NCI-H748 (cell line): ENCODE data around the gene STOML3.
A peak's percentile ranks its signal among the peaks of the same experiment; 100 is the strongest.

Experiments
- DNase-seq: peaks from one replicate; lab custom pipeline; 2025; ENCODE audit not compliant: unreplicated experiment; lab: John Stamatoyannopoulos, UW

STOML3 gene

GRCh38 chr13:38993381-38993780 is 2.8 kb upstream of the STOML3 start:
- DNase-seq: no peak

- peak; percentile 69 for DNase-seq
Observed at GRCh38 chr13:38981096-38981495, 9.5 kb downstream of the STOML3 start.

- peak; percentile 77 for DNase-seq
Observed at GRCh38 chr13:38980750-38981078, 9.9 kb downstream of the STOML3 start.

GRCh38 chr13:38979891-38980749 is 10.5 kb downstream of the STOML3 start:
- DNase-seq: peak; percentile 88

- peak; percentile 21 for DNase-seq
Observed at GRCh38 chr13:38970380-38971051, 20.1 kb downstream of the STOML3 start.

GRCh38 chr13:38969187-38969586 is 21.4 kb downstream of the STOML3 start:
- no peak for DNase-seq

GRCh38 chr13:38967446-38967845 is 23.2 kb downstream of the STOML3 start:
- no peak for DNase-seq

GRCh38 chr13:38965281-38965680 is 25.4 kb downstream of the STOML3 start:
- no peak for DNase-seq

GRCh38 chr13:38960175-38960574 is 30.5 kb downstream of the STOML3 start:
- no peak for DNase-seq

GRCh38 chr13:38957794-38958592 is 32.6 kb downstream of the STOML3 start:
- no peak for DNase-seq

GRCh38 chr13:38954844-38955243 is 35.8 kb downstream of the STOML3 start:
- no peak for DNase-seq

GRCh38 chr13:38954291-38954690 is 36.3 kb downstream of the STOML3 start:
- no peak for DNase-seq

GRCh38 chr13:38952827-38953226 is 37.8 kb downstream of the STOML3 start:
- no peak for DNase-seq

- DNase-seq: peak; percentile 12
Observed at GRCh38 chr13:38951525-38952313, 38.9 kb downstream of the STOML3 start.

GRCh38 chr13:38950987-38951386 is 39.6 kb downstream of the STOML3 start:
- no peak for DNase-seq

GRCh38 chr13:38947054-38947453 is 43.6 kb downstream of the STOML3 start:
- no peak for DNase-seq

- DNase-seq: no peak
Observed at GRCh38 chr13:38944219-38944618, 46.4 kb downstream of the STOML3 start.

GRCh38 chr13:38943231-38943630 is 47.4 kb downstream of the STOML3 start:
- no peak for DNase-seq

GRCh38 chr13:38941353-38941945 is 49.2 kb downstream of the STOML3 start:
- DNase-seq: no peak

- DNase-seq: no peak
Observed at GRCh38 chr13:38933786-38934185, 56.8 kb downstream of the STOML3 start.

GRCh38 chr13:38922170-38922569 is 68.5 kb downstream of the STOML3 start:
- DNase-seq: no peak
